HG02571 (cell line): ENCODE results near the gene TLR7.

Experiments
- ATAC-seq: cut with Tn5 transposase; IDR thresholded peaks from one replicate; pipeline ENCODE4 v1.9.1; 2021; ENCODE audit warnings: mild to moderate bottlenecking, moderate library complexity; ENCODE audit not compliant: unreplicated experiment

TLR7 gene

DNA sequence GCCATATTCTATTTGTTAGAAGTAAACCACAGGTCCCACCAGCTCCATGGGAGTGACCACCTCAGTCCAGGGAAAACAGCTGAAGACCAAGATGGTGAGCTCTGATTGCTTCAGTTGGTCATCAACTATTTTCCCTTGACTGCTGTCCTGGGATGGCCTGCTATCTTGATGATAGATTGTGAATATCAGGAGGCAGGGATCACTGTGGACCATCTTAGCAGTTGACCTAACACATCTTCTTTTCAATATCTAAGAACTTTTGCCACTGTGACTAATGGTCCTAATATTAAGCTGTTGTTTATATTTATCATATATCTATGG is 55.7 kb downstream of the TLR7 start:
- no peak for ATAC-seq

DNA sequence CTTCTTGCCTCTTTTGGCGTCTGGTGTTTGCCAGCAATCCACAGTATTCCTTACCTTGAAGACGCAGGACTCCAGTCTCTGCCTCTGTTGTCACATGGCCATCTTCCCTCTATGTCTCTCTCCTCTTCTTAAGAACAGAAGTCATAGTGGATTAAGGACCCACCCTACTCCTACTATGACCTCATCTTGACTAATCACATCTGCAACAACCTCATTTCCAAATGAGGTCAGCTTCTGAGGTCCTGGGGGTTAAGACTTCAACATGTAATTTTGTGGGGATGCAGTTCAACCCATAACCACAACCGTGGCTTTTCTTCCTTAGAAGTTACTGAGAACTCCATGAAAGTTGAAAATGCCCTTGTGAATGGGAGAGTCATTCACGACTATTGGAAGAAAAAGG is 62.8 kb downstream of the TLR7 start:
- ATAC-seq, result no peak

DNA sequence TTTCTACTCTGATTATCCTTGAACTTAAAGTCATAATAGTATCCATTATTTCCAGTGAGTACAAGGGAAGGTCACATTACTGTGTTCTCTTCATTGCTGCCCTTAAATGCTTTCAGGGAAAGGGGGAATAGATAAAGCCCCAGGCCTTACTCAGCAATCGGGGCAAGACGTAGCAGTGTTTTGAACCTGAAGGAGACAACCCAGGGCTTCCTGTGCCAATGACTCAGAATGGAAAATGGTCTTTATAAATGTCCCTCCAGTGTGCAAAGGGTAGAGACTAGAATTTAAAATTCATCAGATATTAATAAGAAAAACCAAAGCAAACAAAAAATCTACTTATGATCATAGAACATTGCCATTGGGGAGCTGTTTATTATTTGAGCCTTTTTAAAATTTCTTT is 63.3 kb downstream of the TLR7 start:
- no peak for ATAC-seq

DNA sequence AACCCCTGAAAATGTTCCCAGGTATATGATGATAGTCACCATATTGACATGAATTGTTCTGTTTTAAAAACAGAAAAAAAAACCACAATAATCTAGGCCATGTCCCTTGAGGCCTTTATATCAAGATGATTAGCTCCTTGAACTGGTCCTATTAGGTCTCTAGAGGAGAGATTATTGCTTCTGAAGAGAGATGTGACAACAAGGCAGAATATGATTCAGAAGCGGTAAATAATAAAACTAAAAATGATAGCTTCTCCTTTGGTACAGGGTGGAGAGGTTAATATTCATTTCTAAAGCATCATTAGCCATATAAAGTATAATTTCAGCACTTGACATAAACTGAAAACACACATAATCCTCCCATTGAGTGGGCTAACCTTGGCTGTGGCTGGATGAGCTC is 65.4 kb downstream of the TLR7 start:
- no peak for ATAC-seq

DNA sequence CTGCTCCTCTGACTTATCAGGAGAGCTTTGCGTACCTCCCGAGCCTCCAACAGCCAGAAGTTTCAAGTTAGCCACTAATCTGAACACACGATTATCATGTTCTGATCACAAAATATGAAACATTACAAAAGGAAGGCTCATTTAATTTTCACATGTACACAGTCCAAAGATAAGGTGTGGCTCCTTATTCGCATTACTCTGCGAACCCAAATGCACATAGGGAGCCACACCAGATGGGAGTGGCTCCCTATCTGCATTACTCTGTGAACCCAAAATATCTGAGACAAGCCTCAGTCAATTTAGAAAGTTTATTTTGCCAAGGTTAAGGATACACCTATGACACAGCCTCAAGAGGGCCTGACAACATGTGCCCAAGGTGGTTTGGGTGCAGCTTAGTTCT is 68.0 kb downstream of the TLR7 start:
- ATAC-seq, result no peak

DNA sequence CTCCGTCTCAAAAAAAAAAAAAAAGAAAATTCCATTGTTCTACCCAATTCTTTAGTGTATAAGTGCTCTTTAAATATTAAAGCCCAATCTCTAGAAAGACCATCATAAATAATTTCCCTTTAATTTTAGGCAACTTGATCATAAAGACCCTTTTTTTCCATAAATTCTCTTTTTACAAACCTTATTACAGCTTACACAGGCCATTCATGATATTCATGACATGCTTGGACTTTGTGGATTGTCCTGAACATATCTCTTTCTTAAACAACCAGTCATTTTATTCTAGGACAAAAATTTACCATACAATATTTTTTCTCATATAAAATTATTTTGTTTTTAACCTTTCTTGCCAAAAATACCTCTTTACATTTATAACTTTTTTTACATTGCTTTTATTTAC is 70.1 kb downstream of the TLR7 start:
- ATAC-seq, result no peak
